HepG2 (cell line): ENCODE measurements around the gene NRP1.

Experiments
- PATZ1 ChIP-seq: sonication (generic); formaldehyde crosslinking; IDR thresholded peaks from 2 replicates; pipeline ENCODE4 v1.4.0; 2020; ENCODE audit warnings: missing genetic modification reagents
- POLR2AphosphoS5 ChIP-seq: IDR thresholded peaks from 2 replicates; pipeline ENCODE4 v1.6.1; 2012; ENCODE audit warnings: low read depth, low read length
- TARDBP ChIP-seq: sonication (generic); formaldehyde crosslinking; IDR thresholded peaks from 2 replicates; pipeline ENCODE4 v1.8.0; 2022; ENCODE audit warnings: mild to moderate bottlenecking, missing genetic modification reagents
- ZBTB33 ChIP-seq: sonication (generic); formaldehyde crosslinking; IDR thresholded peaks from 2 replicates; pipeline ENCODE4 v1.4.0; 2020; ENCODE audit warnings: missing genetic modification reagents
- ZFP36 ChIP-seq: fragments of 150-350 bp; IDR thresholded peaks from 2 replicates; pipeline ENCODE4 v1.6.1; 2018; ENCODE audit warnings: borderline replicate concordance, low read length, low read depth; ENCODE audit not compliant: partially characterized antibody
- ZNF274 ChIP-seq: sonication (generic); formaldehyde crosslinking; IDR thresholded peaks from 2 replicates; pipeline ENCODE4 v1.5.1; 2020; ENCODE audit warnings: mild to moderate bottlenecking, missing genetic modification reagents
- ZNF512 ChIP-seq: sonication (generic); formaldehyde crosslinking; IDR thresholded peaks from 2 replicates; pipeline ENCODE4 v1.4.0; 2020; ENCODE audit warnings: mild to moderate bottlenecking, missing genetic modification reagents

- no peak for TF ChIP-seq ZNF274 (CRISPR knock-in tag)
- TF ChIP-seq ZNF512 (CRISPR knock-in tag), result no peak
- no peak for TF ChIP-seq ZFP36
- no peak for TF ChIP-seq ZBTB33 (CRISPR knock-in tag)
- no peak for TF ChIP-seq PATZ1
- no peak for TF ChIP-seq TARDBP (CRISPR knock-in tag)
- TF ChIP-seq POLR2AphosphoS5, result no peak
These were observed 126.3 kb downstream of the NRP1 start for GRCh38 chr10:33208166-33208565.
